Measurements from ENCODE around the gene ZNF775. TPM values are rescaled to one million over a fixed set of nuclear protein-coding genes. Genes with fewer than 3 reads are reported as not detected.

Gene ZNF775
- total RNA-seq, 1 experiment from 2014 or later, result 3.4 TPM

GRCh38 chr7:150435390-150436073, 56.4 kb downstream of the ZNF775 start:
- H2AFZ ChIP-seq, result no peak overlapping the region
- no peaks in the 10 kb centered on the region for H3K9me2 ChIP-seq (ENCODE audit: insufficient read depth)
- POLR2A ChIA-PET (ENCODE audit: unreplicated experiment), result no interaction called here
- no peak overlapping the region for H3K4me2 ChIP-seq
- H3K27ac ChIP-seq, result no peak overlapping the region
- no peak for TF ChIP-seq EZH2 (IDR thresholded peaks at IDR 0.05; ENCODE audit: low read depth)
- TF ChIP-seq, protein P1, sequence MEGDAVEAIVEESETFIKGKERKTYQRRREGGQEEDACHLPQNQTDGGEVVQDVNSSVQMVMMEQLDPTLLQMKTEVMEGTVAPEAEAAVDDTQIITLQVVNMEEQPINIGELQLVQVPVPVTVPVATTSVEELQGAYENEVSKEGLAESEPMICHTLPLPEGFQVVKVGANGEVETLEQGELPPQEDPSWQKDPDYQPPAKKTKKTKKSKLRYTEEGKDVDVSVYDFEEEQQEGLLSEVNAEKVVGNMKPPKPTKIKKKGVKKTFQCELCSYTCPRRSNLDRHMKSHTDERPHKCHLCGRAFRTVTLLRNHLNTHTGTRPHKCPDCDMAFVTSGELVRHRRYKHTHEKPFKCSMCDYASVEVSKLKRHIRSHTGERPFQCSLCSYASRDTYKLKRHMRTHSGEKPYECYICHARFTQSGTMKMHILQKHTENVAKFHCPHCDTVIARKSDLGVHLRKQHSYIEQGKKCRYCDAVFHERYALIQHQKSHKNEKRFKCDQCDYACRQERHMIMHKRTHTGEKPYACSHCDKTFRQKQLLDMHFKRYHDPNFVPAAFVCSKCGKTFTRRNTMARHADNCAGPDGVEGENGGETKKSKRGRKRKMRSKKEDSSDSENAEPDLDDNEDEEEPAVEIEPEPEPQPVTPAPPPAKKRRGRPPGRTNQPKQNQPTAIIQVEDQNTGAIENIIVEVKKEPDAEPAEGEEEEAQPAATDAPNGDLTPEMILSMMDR (conservative IDR thresholded peaks at IDR 0.05), result no peak
- intact Hi-C loops (cut with micrococcal nuclease; ENCODE audit: unreplicated experiment), result no loop called here
- peaks cover 82% of the 10 kb centered on the region for H3K27me3 ChIP-seq (ENCODE audit: insufficient read depth, low read depth)
- H3K79me2 ChIP-seq (ENCODE audit: low read depth), result no peaks in the 10 kb centered on the region
- no peaks in the 10 kb centered on the region for H3K4me1 ChIP-seq (replicated peaks; ENCODE audit: insufficient read depth)
- H3K36me3 ChIP-seq (ENCODE audit: low read depth), result no peaks in the 10 kb centered on the region
- H3K4me3 ChIP-seq, result no peak overlapping the region
- H4K20me1 ChIP-seq (ENCODE audit: insufficient read depth), result no peaks in the 10 kb centered on the region
- CTCF ChIA-PET, result no interaction called here
- no peak for DNase-seq
- BruUV-seq (replicated peaks), result no TSS peak
- no peaks in the 10 kb centered on the region for H3K9me3 ChIP-seq (ENCODE audit: insufficient read depth, low read depth)
- no peaks in the 10 kb centered on the region for H3F3A ChIP-seq (ENCODE audit: insufficient read depth, low read depth)

- H3K9me2 ChIP-seq (ENCODE audit: insufficient read depth), result no peaks in the 10 kb centered on the region
- H3K9me3 ChIP-seq (ENCODE audit: insufficient read depth, low read depth), result no peaks in the 10 kb centered on the region
- H3K36me3 ChIP-seq (ENCODE audit: low read depth), result no peaks in the 10 kb centered on the region
- H3K4me3 ChIP-seq, result no peak overlapping the region
- no peak overlapping the region for H2AFZ ChIP-seq
- POLR2A ChIA-PET (ENCODE audit: unreplicated experiment), result no interaction called here
- TF ChIP-seq, protein P1 (conservative IDR thresholded peaks at IDR 0.05), result no peak
- TF ChIP-seq EZH2 (IDR thresholded peaks at IDR 0.05; ENCODE audit: low read depth), result no peak
- no TSS peak for BruUV-seq (replicated peaks)
- H3F3A ChIP-seq (ENCODE audit: insufficient read depth, low read depth), result no peaks in the 10 kb centered on the region
- H3K4me2 ChIP-seq, result no peak overlapping the region
- no peaks in the 10 kb centered on the region for H3K79me2 ChIP-seq (ENCODE audit: low read depth)
- H3K27ac ChIP-seq, result no peak overlapping the region
- peaks cover 90% of the 10 kb centered on the region for H3K27me3 ChIP-seq (ENCODE audit: insufficient read depth, low read depth)
- H4K20me1 ChIP-seq (ENCODE audit: insufficient read depth), result no peaks in the 10 kb centered on the region
- intact Hi-C loops (cut with micrococcal nuclease; ENCODE audit: unreplicated experiment), result loop anchor here (10.0 kb wide), 2 partner anchors 675 to 865 kb away; no protein-coding TSS in a partner anchor
- CTCF ChIA-PET, result no interaction called here
- DNase-seq, result no peak
- H3K4me1 ChIP-seq (replicated peaks; ENCODE audit: insufficient read depth), result no peaks in the 10 kb centered on the region
Measured at GRCh38 chr7:150439967-150440366, 60.8 kb downstream of the ZNF775 start.

GRCh38 chr7:150441524-150441923, 62.4 kb downstream of the ZNF775 start:
- Histone ChIP-seq H2AFZ (no peak overlapping the region), H3K4me1 (replicated peaks; ENCODE audit: insufficient read depth) (no peaks in the 10 kb centered on the region), H3K4me2 (no peak overlapping the region), H3K4me3 (no peak overlapping the region), H3K9me3 (ENCODE audit: insufficient read depth, low read depth) (no peaks in the 10 kb centered on the region), H3K27ac (no peak overlapping the region), H3K79me2 (ENCODE audit: low read depth) (no peaks in the 10 kb centered on the region), H3K9me2 (ENCODE audit: insufficient read depth) (no peaks in the 10 kb centered on the region), H3K27me3 (ENCODE audit: insufficient read depth, low read depth) (peaks cover 77% of the 10 kb centered on the region), H3K36me3 (ENCODE audit: low read depth) (no peaks in the 10 kb centered on the region), H3F3A (ENCODE audit: insufficient read depth, low read depth) (no peaks in the 10 kb centered on the region), H4K20me1 (ENCODE audit: insufficient read depth) (no peaks in the 10 kb centered on the region)
- BruUV-seq (replicated peaks), result no TSS peak
- POLR2A ChIA-PET (ENCODE audit: unreplicated experiment), result no interaction called here
- no peak for DNase-seq
- intact Hi-C loops (cut with micrococcal nuclease; ENCODE audit: unreplicated experiment), result loop anchor here (10.0 kb wide), 2 partner anchors 673 to 863 kb away; no protein-coding TSS in a partner anchor
- TF ChIP-seq EZH2 (IDR thresholded peaks at IDR 0.05; ENCODE audit: low read depth), result no peak
- TF ChIP-seq, protein P1 (conservative IDR thresholded peaks at IDR 0.05), result no peak
- CTCF ChIA-PET, result no interaction called here
